Measurements from ENCODE around the gene EFHD2. TPM values are rescaled to one million over a fixed set of nuclear protein-coding genes. Genes with fewer than 3 reads are reported as not detected.
A peak's percentile ranks its signal among the peaks of the same experiment; 100 is the strongest.

Gene EFHD2
- total RNA-seq, 3 donors from 2014 or later (not counting 1 experiment from before 2014, with no cell fraction given): 804 to 952 (median 855) TPM

DNA sequence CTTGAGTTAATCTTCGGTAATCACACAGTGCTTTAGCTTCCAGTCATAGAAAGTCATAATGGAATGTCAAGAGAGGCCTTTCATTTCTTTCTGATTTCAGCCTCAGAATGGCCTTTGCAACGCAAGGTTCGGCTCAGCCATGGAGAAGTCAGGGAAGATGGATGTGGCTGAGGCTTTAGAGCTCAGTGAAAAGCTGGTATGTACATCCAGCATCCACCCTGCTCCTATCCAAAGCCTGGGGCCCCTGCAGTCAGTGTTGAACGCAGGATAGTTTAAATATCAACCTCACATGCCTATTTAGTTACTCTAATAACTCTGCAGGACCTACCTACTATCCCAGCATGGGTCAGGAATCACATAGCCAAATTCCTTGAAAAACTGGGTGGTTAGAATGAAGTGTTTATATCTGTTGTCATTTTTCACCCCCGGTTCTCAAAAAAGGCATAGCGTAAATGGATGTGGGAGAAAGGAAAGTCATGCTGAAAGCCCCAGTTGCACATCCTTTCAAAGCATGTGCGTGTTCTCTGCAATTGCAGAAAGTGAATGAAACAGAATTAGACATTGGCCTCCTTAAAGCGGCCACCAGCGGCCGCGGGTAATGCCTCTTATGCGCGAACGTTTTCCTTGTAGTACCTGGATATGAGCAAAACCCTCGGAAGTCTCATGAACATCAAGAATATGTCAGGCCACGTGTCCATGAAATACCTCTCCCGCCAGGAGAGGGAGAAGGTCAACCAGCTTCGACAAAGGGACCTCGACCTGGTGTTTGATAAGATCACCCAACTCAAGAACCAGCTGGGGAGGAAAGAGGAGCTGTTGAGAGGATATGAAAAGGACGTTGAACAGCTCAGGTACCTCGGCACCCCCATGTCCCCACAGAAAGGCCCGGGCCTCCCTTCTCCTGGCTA is 28.8 kb upstream of the EFHD2 start:
- no peaks in the 10 kb centered on the region for H3K9me3 ChIP-seq (ENCODE audit: control insufficient read depth, insufficient read depth, low read length)
- intact Hi-C loops (cut with micrococcal nuclease): loop anchor here (5.0 kb wide), 2 partner anchors 34 to 36 kb away; no protein-coding TSS in a partner anchor
- Mint-ChIP-seq H3K9me3 (no peaks in the 10 kb centered on the region), H3K4me3 (no peak overlapping the region), H3K4me1 (peaks cover 23 to 44% of the 10 kb centered on the region in 2 donors), H3K27ac (no peak overlapping the region), H3K36me3 (no peaks in the 10 kb centered on the region), H3K27me3 (ENCODE audit: low read depth in 2 of 2) (no peaks in the 10 kb centered on the region)
- peaks cover 22% of the 10 kb centered on the region for H3K4me1 ChIP-seq (ENCODE audit: control insufficient read depth, insufficient read depth, low read length)
- ATAC-seq: no peak
- H3K36me3 ChIP-seq (ENCODE audit: control insufficient read depth, insufficient read depth, low read length): no peaks in the 10 kb centered on the region
- H3K27me3 ChIP-seq (ENCODE audit: control insufficient read depth, insufficient read depth, low read length): no peaks in the 10 kb centered on the region
- TF ChIP-seq, protein P1, sequence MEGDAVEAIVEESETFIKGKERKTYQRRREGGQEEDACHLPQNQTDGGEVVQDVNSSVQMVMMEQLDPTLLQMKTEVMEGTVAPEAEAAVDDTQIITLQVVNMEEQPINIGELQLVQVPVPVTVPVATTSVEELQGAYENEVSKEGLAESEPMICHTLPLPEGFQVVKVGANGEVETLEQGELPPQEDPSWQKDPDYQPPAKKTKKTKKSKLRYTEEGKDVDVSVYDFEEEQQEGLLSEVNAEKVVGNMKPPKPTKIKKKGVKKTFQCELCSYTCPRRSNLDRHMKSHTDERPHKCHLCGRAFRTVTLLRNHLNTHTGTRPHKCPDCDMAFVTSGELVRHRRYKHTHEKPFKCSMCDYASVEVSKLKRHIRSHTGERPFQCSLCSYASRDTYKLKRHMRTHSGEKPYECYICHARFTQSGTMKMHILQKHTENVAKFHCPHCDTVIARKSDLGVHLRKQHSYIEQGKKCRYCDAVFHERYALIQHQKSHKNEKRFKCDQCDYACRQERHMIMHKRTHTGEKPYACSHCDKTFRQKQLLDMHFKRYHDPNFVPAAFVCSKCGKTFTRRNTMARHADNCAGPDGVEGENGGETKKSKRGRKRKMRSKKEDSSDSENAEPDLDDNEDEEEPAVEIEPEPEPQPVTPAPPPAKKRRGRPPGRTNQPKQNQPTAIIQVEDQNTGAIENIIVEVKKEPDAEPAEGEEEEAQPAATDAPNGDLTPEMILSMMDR (IDR thresholded peaks at IDR 0.05): no peak
- no peak for DNase-seq
- H3K4me3 ChIP-seq (ENCODE audit: low read length): no peak overlapping the region
- no peak overlapping the region for H3K27ac ChIP-seq (ENCODE audit: low read length)
- WGBS (ENCODE audit: insufficient coverage): 91% methylated on average over 22 of the region's 22 CpGs

DNA sequence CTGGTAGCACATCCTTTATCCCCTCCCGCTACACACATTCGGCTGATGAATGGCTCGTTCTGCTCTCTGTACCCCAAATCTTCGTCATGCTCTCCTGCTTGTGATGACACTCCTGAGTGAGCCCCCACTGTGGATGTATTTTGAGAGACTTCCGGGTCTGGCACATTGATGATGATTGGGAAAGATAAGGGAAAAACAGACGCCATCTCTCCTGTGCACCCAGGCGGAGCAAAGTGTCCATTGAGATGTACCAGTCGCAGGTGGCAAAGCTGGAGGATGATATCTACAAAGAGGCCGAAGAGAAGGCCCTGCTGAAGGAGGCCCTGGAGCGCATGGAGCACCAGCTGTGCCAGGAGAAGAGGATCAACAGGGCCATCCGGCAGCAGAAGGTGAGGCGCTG is 27.9 kb upstream of the EFHD2 start:
- no peaks in the 10 kb centered on the region for H3K36me3 Mint-ChIP-seq
- H3K9me3 Mint-ChIP-seq: no peaks in the 10 kb centered on the region
- TF ChIP-seq, protein P1 (IDR thresholded peaks at IDR 0.05): no peak
- peaks cover 32 to 54% of the 10 kb centered on the region in 2 donors for H3K4me1 Mint-ChIP-seq
- ATAC-seq (no peak), DNase-seq (no peak)
- Histone ChIP-seq H3K27me3 (ENCODE audit: control insufficient read depth, insufficient read depth, low read length) (no peaks in the 10 kb centered on the region), H3K27ac (ENCODE audit: low read length) (no peak overlapping the region), H3K36me3 (ENCODE audit: control insufficient read depth, insufficient read depth, low read length) (no peaks in the 10 kb centered on the region), H3K4me1 (ENCODE audit: control insufficient read depth, insufficient read depth, low read length) (peaks cover 32% of the 10 kb centered on the region), H3K9me3 (ENCODE audit: control insufficient read depth, insufficient read depth, low read length) (no peaks in the 10 kb centered on the region), H3K4me3 (ENCODE audit: low read length) (no peak overlapping the region)
- 95% methylated on average over 12 of the region's 12 CpGs for WGBS (ENCODE audit: insufficient coverage)
- intact Hi-C loops (cut with micrococcal nuclease): loop anchor here (5.0 kb wide), 2 partner anchors 35 kb away; no protein-coding TSS in a partner anchor
- no peak overlapping the region for H3K4me3 Mint-ChIP-seq
- H3K27me3 Mint-ChIP-seq (ENCODE audit: low read depth in 2 of 2): no peaks in the 10 kb centered on the region
- H3K27ac Mint-ChIP-seq: no peak overlapping the region

DNA sequence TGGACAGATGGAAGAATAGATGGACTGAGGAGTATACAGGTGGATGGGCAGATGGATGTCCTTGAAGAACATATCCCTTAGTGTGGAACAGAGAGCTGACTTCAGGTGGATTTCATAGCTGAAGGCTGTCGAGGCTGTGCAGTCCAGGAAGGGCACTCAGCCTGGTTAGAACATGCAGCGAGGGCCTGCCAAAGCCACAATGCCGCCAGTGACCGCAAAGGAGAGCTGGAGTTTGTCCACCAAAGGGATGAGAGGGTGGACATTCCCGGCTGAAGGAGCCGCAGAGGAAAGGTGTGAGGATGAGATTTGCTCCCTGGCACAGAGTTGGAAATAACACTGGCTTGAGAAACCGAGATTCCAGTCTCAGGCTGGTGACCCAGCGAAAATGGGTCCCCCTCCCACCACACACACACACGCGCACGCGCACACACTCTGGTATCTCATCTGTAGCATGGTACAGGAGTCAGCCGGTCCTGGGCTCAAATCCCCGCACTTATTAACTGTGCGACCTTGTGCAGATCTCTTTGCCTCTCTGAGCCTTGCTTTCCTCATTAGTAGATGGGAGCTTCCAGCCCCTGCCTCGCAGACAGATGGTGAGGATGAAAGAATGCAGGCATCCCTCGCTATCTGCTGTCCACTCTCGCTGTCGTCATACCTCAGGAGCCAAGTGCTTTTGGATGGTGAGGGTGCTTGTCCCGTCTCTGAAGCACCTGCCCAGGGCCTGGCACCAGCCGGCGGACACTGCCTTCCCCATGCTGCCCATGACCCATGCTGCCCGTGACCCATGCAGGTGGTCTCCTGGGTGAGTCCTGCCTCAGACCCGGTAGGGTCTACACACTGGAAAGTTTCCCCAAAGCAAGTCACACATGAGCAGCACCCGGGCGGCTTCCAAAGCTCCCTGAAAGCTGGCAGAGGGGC is 26.8 kb upstream of the EFHD2 start:
- H3K4me3 ChIP-seq (ENCODE audit: low read length): no peak overlapping the region
- ATAC-seq (no peak), DNase-seq (no peak)
- H3K4me1 ChIP-seq (ENCODE audit: control insufficient read depth, insufficient read depth, low read length): peaks cover 38% of the 10 kb centered on the region
- peak overlapping the region in 1 of 2 donors; percentile 7 for H3K27ac Mint-ChIP-seq
- no peaks in the 10 kb centered on the region for H3K27me3 Mint-ChIP-seq (ENCODE audit: low read depth in 2 of 2)
- no peaks in the 10 kb centered on the region for H3K36me3 Mint-ChIP-seq
- no peaks in the 10 kb centered on the region for H3K36me3 ChIP-seq (ENCODE audit: control insufficient read depth, insufficient read depth, low read length)
- peak overlapping the region; percentile 1 for H3K4me3 Mint-ChIP-seq
- peaks cover 34 to 59% of the 10 kb centered on the region in 2 donors for H3K4me1 Mint-ChIP-seq
- H3K9me3 Mint-ChIP-seq: no peaks in the 10 kb centered on the region
- TF ChIP-seq, protein P1 (IDR thresholded peaks at IDR 0.05): no peak
- no peaks in the 10 kb centered on the region for H3K9me3 ChIP-seq (ENCODE audit: control insufficient read depth, insufficient read depth, low read length)
- no peak overlapping the region for H3K27ac ChIP-seq (ENCODE audit: low read length)
- H3K27me3 ChIP-seq (ENCODE audit: control insufficient read depth, insufficient read depth, low read length): no peaks in the 10 kb centered on the region
- intact Hi-C loops (cut with micrococcal nuclease): loop anchor here (5.0 kb wide), 2 partner anchors 34 to 36 kb away; no protein-coding TSS in a partner anchor
- 95% methylated on average over 26 of the region's 26 CpGs for WGBS (ENCODE audit: insufficient coverage)
